ENCODE results near the gene MMP3.

DNA sequence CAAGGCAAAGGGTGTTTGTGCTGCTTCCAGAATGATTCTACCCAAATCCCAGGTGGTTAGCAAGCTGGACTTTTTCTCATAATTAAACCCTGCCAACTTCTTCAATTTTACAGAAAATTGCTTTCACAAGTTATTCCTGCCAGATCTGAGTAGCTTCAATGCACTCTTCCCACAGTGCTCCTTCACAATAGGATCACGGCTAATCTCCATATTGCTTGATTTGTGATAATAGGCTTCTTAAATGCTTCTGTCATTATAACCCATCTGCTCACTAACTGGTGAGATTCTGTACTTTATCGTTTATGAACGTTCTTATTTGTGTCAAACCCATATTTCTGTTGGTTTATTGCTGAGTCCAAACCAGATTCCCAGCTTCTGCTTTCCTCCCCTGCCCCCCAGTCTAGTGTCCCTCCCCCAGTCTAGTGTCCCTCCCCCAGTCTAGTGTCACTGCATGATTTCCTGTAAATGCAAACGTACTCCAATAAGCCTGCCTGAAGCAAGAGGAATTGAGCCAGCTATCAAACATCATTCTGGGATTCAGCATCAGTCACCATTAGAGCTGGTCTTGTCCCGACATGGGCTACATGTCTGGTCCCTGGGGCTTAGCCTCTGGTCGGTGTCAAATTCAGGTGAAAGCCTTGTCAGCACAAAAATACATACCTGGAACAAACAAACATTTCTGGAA lies 14.0 kb downstream of the MMP3 start:
- TF ChIP-seq, protein P1, sequence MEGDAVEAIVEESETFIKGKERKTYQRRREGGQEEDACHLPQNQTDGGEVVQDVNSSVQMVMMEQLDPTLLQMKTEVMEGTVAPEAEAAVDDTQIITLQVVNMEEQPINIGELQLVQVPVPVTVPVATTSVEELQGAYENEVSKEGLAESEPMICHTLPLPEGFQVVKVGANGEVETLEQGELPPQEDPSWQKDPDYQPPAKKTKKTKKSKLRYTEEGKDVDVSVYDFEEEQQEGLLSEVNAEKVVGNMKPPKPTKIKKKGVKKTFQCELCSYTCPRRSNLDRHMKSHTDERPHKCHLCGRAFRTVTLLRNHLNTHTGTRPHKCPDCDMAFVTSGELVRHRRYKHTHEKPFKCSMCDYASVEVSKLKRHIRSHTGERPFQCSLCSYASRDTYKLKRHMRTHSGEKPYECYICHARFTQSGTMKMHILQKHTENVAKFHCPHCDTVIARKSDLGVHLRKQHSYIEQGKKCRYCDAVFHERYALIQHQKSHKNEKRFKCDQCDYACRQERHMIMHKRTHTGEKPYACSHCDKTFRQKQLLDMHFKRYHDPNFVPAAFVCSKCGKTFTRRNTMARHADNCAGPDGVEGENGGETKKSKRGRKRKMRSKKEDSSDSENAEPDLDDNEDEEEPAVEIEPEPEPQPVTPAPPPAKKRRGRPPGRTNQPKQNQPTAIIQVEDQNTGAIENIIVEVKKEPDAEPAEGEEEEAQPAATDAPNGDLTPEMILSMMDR (IDR thresholded peaks at IDR 0.05): no peak
- no peak for TF ChIP-seq POLR2A (IDR thresholded peaks at IDR 0.05)
